CD1c-positive myeloid dendritic cell (primary cell): Measurements from ENCODE around the gene TAAR2.
"Not testable (repeated sequence)": the region's sequence is repeated elsewhere in the genome, so short reads cannot be mapped to it uniquely, and the experiment has no call there.

ENCODE experiments used
- DNase-seq: peaks from one replicate; pipeline ENCODE4 v3.0.0-alpha.2; 2016; ENCODE audit errors: extremely low spot score

Gene TAAR2

GRCh38 chr6:132624175-132624574 lies at the start of gene TAAR2:
TAAR2 (minus strand) TSS chr6:132624275; CDS start chr6:132624275, 0 bp downstream.
- no peak for DNase-seq

- no peak for DNase-seq
These were observed 49.5 kb upstream of the TAAR2 start for GRCh38 chr6:132673376-132674094.

GRCh38 chr6:132671295-132671694 lies 47.2 kb upstream of the TAAR2 start:
- no peak for DNase-seq

- peak; percentile 69 for DNase-seq
These were observed 45.7 kb upstream of the TAAR2 start for GRCh38 chr6:132669690-132670291.

GRCh38 chr6:132666118-132666517 lies 42.0 kb upstream of the TAAR2 start:
- no peak for DNase-seq

- DNase-seq = no peak
These were observed 40.4 kb upstream of the TAAR2 start for GRCh38 chr6:132664309-132665034.

GRCh38 chr6:132663661-132664060 lies 39.6 kb upstream of the TAAR2 start:
- DNase-seq = no peak

- no peak for DNase-seq
These were observed 37.8 kb upstream of the TAAR2 start for GRCh38 chr6:132661906-132662305.

GRCh38 chr6:132659082-132659481 lies 35.0 kb upstream of the TAAR2 start, which contains the start of gene TAAR1:
TAAR1 (minus strand) TSS chr6:132659182; CDS start chr6:132646003, 13,179 bp downstream.
- no peak for DNase-seq

- DNase-seq = peak; percentile 71
These were observed 27.0 kb upstream of the TAAR2 start for GRCh38 chr6:132651062-132651461.

- DNase-seq = no peak
These were observed 26.4 kb upstream of the TAAR2 start for GRCh38 chr6:132650429-132650828.

- no peak for DNase-seq
These were observed 24.8 kb upstream of the TAAR2 start for GRCh38 chr6:132648828-132649227.

GRCh38 chr6:132648356-132648755 lies 24.3 kb upstream of the TAAR2 start:
- DNase-seq = peak; percentile 10

GRCh38 chr6:132643547-132643946 lies 19.5 kb upstream of the TAAR2 start:
- no peak for DNase-seq

GRCh38 chr6:132637135-132637534 lies 13.1 kb upstream of the TAAR2 start:
- not testable (repeated sequence) for DNase-seq

GRCh38 chr6:132635906-132636305 lies 11.8 kb upstream of the TAAR2 start:
- not testable (repeated sequence) for DNase-seq

GRCh38 chr6:132635288-132635687 lies 11.2 kb upstream of the TAAR2 start:
- DNase-seq = not testable (repeated sequence)

GRCh38 chr6:132634796-132635195 lies 10.7 kb upstream of the TAAR2 start:
- DNase-seq = no peak

- no peak for DNase-seq
These were observed 9.3 kb upstream of the TAAR2 start for GRCh38 chr6:132633362-132633761.

- DNase-seq = no peak
These were observed 799 bp downstream of the TAAR2 start for GRCh38 chr6:132623106-132623845.

- DNase-seq = no peak
These were observed 7.4 kb downstream of the TAAR2 start for GRCh38 chr6:132616677-132617076.

- DNase-seq = no peak
These were observed 9.5 kb downstream of the TAAR2 start for GRCh38 chr6:132614554-132614953.
